ENCODE measurements around the gene BID.

DNA sequence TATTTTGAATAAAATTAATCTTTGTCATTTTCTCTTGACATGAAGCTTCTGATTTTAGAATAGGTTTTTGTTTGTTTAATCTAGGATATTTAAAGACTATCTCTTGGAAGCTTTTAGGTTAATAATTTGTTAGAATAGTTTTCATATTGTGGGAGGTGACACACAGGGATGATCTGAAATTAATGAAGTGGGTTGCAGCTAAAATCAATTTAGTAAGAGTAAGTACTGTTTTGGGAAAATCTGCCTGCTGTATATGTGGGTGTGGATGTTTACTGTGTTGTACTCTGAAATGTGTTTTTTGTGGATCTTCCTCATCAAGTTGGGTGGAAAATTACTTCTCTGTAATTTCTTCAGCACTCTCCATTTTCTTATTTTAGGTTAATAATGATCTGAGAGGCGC, 67.3 kb downstream of the BID start:
- TF ChIP-seq, protein P1, sequence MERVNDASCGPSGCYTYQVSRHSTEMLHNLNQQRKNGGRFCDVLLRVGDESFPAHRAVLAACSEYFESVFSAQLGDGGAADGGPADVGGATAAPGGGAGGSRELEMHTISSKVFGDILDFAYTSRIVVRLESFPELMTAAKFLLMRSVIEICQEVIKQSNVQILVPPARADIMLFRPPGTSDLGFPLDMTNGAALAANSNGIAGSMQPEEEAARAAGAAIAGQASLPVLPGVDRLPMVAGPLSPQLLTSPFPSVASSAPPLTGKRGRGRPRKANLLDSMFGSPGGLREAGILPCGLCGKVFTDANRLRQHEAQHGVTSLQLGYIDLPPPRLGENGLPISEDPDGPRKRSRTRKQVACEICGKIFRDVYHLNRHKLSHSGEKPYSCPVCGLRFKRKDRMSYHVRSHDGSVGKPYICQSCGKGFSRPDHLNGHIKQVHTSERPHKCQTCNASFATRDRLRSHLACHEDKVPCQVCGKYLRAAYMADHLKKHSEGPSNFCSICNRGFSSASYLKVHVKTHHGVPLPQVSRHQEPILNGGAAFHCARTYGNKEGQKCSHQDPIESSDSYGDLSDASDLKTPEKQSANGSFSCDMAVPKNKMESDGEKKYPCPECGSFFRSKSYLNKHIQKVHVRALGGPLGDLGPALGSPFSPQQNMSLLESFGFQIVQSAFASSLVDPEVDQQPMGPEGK (CRISPR knock-in tag; IDR thresholded peaks at IDR 0.05; ENCODE audit: borderline replicate concordance) = no peak
- no peak for TF ChIP-seq PPARA (CRISPR knock-in tag; IDR thresholded peaks at IDR 0.05; ENCODE audit: borderline replicate concordance)
- TF ChIP-seq ZFP3 (CRISPR knock-in tag; IDR thresholded peaks at IDR 0.05) = no peak
- no peak for TF ChIP-seq CREB5 (CRISPR knock-in tag; IDR thresholded peaks at IDR 0.05; ENCODE audit: low read depth)
- TF ChIP-seq ARNTL (CRISPR knock-in tag; IDR thresholded peaks at IDR 0.05; ENCODE audit: borderline replicate concordance, low read depth) = no peak
- no peak for TF ChIP-seq CSRNP3 (CRISPR knock-in tag; IDR thresholded peaks at IDR 0.05)

Measured in SK-N-SH treated with all-trans-retinoic acid at 6 μM for 48 hours (cell line).